Kidney (tissue), 14 donors: ENCODE data around the gene CRBN. TPM values are rescaled to one million over a fixed set of nuclear protein-coding genes. Genes with fewer than 3 reads are reported as not detected.

Experiments used
- DNase-seq, 5 donors: peaks; one replicate each; pipeline ENCODE4 v3.0.0-alpha.2; 2013 to 2020
- FAIRE-seq: peaks from 2 replicates; lab custom pipeline; 2012; peaks lifted over from hg19 to GRCh38; lab: Jason Lieb, UNC
- H3K27ac ChIP-seq, 2 donors: one replicate each; pipeline ENCODE4 v1.7.0; 2013; ENCODE audit warnings: low read depth in 2 of 2, low read length in 2 of 2, inconsistent platforms in 1 of 2
- H3K27me3 ChIP-seq: one replicate; pipeline ENCODE4 v1.7.1; 2013; ENCODE audit warnings: low read length, inconsistent platforms; ENCODE audit not compliant: control insufficient read depth, insufficient read depth
- H3K36me3 ChIP-seq, 3 donors: one replicate each; pipeline versions ENCODE4 v1.7.0 to v1.7.1; 2013; ENCODE audit warnings: low read length in 3 of 3, control low read depth in 1 of 3, inconsistent platforms in 1 of 3; ENCODE audit not compliant: insufficient read depth in 3 of 3, control insufficient read depth in 2 of 3
- H3K4me1 ChIP-seq, 3 donors: one replicate each; pipeline versions ENCODE4 v1.7.0 to v1.7.1; 2013; ENCODE audit warnings: low read length in 3 of 3, inconsistent platforms in 1 of 3, low read depth in 1 of 3; ENCODE audit not compliant: control insufficient read depth in 2 of 3, insufficient read depth in 2 of 3
- H3K4me3 ChIP-seq, 3 donors: one replicate each; pipeline versions ENCODE4 v1.7.0 to v1.8.1; 2013; ENCODE audit warnings: low read length in 3 of 3, control low read depth in 1 of 3, inconsistent platforms in 1 of 3
- H3K9ac ChIP-seq, 3 donors: one replicate each; pipeline versions ENCODE4 v1.7.0 to v1.7.1; 2013; ENCODE audit warnings: low read length in 3 of 3, control low read depth in 1 of 3, inconsistent platforms in 1 of 3
- H3K9me3 ChIP-seq, 3 donors: one replicate each; pipeline versions ENCODE4 v1.7.0 to v1.7.1; 2013; ENCODE audit warnings: low read length in 3 of 3, control low read depth in 1 of 3, inconsistent platforms in 1 of 3; ENCODE audit not compliant: control insufficient read depth in 2 of 3, insufficient read depth in 1 of 3
- intact Hi-C: fragments of 100-400 bp; cut with DNase I; formaldehyde crosslinking; loops from one replicate; pipeline ENCODE4 v1.11.1; 2022
- polyA plus RNA-seq: library from polyadenylated mRNA; stranded (reverse); fragments of 350-450 nt; fragmentation: Illumina TruSeq; extraction: RNeasy Lipid Tissue Mini Kit (QIAGEN cat#74804); gene quantifications from one replicate; pipeline ENCODE4 v1.2.3, GENCODE V29; 2014; ENCODE audit warnings: low read depth, low replicate concordance; ENCODE audit not compliant: insufficient read depth
- total RNA-seq: library from RNA; stranded (reverse); fragmentation: NEBNext Ultra II Directional; extraction: Animal tissue kit (Norgen Biotek cat#: 25700); gene quantifications from one replicate; pipeline ENCODE4 v1.2.1, GENCODE V29; 2021
- TF ChIP-seq, protein P1 (sequence below): IDR thresholded peaks from 3 replicates; pipeline ENCODE4 v1.5.1; 2012; ENCODE audit warnings: mild to moderate bottlenecking, moderate library complexity, borderline replicate concordance; ENCODE audit not compliant: insufficient read depth; ENCODE audit errors: extremely low read depth
- donor health status: control.
- donor health status: control.
- donor health status: control.
- donor health status: control.
- donor health status: control.
- donor health status: DM: yes; HTN: yes; CAD: no.
- donor health status: Normal renal cell carcinoma (clear cell type).

The CRBN gene
- total and polyA plus RNA-seq, 2 donors from 2014 or later: 31.0 to 56.7 TPM

DNA sequence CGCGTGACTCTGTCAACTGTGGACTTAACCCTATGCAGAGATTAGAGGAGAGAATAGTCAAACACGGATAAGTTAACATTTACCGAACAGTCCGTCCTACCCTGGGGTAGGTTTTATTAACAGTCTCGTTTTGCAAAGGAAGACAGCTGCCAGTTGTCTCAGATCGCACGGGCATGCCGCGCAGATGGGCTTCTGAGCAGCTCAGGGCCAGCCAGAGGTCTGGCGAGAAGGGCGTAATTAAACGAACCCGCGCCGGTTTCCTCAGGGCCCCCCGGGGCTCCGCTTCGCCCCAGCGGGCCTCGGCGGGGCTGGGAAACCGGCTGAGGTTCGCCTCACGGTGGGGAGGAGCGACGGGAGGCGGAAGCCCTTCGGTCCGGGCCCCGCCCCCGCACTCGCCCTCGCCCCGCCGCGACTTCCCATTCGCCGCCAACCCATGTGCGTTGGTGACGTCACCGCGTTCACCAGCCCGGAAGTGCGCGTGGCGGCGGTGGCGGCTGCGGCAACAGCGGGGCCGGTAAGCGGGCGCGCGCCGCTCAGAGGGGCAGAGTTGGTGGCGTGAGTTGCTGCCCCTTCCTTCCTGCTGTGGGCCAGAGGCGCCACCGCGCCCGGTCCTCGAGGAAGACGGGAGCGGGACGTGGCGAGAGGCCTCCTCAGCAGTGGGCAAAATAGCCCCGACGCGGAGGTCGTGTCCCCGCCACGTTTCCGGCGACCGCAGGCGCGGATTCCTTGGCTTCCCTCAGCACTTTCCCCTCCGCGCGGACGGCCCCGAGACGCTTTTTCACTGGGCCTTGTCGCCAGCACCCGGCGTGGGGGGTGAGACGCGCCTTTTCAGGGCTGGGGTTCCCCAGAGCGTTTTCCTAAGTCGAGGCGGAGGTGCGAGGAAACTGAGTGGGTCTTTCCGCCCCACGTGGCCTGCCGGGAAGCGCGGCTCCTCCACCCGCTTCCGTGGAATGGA, 52.7 kb downstream of the CRBN start, which contains the start of gene TRNT1:
TSS of gene TRNT1 (plus strand) at position 464 of the 955 bp plus-strand sequence. CDS start 2,101 bp downstream, outside the sequence.
- Histone ChIP-seq H3K27ac (peak within 1 kb of the TSS; percentile 94 to 96), H3K27me3 (no peaks in the 10 kb centered on the region), H3K9ac (peak within 1 kb of the TSS; percentile 81 to 89 (median 87)), H3K4me1 (peaks cover 0 to 8% (median 3%) of the 10 kb centered on the region in 3 donors), H3K9me3 (no peaks in the 10 kb centered on the region), H3K36me3 (peaks cover 4 to 9% (median 9%) of the 10 kb centered on the region in 3 donors), H3K4me3 (peak within 1 kb of the TSS; percentile 83 to 92 (median 87))
- no peak for FAIRE-seq
- intact Hi-C loops: no loop called here
- DNase-seq: peak; percentile 96 to 99 (median 97)
- TF ChIP-seq, protein P1, sequence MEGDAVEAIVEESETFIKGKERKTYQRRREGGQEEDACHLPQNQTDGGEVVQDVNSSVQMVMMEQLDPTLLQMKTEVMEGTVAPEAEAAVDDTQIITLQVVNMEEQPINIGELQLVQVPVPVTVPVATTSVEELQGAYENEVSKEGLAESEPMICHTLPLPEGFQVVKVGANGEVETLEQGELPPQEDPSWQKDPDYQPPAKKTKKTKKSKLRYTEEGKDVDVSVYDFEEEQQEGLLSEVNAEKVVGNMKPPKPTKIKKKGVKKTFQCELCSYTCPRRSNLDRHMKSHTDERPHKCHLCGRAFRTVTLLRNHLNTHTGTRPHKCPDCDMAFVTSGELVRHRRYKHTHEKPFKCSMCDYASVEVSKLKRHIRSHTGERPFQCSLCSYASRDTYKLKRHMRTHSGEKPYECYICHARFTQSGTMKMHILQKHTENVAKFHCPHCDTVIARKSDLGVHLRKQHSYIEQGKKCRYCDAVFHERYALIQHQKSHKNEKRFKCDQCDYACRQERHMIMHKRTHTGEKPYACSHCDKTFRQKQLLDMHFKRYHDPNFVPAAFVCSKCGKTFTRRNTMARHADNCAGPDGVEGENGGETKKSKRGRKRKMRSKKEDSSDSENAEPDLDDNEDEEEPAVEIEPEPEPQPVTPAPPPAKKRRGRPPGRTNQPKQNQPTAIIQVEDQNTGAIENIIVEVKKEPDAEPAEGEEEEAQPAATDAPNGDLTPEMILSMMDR: no peak

DNA sequence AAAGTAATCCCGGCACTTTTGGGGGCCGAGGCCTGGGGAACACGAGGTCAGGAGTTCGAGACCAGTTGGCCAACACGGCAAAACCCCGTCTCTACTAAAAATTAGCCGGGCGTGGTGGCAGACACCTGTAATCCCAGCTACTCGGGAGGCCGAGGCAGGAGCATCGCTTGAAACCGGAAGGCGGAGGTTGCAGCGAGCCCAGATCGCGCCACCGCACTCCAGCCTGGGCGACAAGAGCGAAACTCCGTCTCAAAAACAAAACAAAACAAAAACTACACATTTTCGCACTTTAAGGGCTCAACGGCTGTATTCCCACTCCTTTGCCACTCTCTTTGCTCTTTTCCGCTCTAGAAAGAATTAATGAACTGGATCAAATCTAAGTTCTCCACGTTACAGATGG, 53.5 kb downstream of the CRBN start:
- Histone ChIP-seq H3K9me3 (no peaks in the 10 kb centered on the region), H3K27ac (peak overlapping the region; percentile 89 to 96)
- intact Hi-C loops: no loop called here

DNA sequence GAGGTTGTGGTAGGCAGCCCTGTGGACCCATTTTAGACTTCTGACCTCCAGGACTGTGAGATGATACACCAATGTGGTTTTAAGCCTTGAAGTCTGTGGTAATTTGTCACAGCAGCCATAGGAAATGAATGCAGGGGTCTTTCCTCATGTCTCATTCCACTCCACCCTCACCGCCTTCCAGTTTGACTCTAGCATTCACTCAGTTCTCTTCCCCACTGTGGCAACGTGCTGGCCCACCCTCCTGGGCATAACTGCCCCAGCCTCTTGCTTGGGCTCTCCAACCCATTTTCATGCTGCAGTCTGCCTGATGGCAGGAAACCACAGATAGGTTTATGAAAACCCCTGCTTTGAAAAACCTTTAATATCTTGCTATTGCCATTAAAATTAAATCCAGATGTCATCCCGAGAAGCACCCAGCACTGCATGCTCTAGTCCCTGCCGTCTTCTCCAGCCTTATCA, 60.1 kb downstream of the CRBN start:
- FAIRE-seq (no peak), DNase-seq (no peak)
- no peaks in the 10 kb centered on the region for H3K27me3 ChIP-seq
- no peaks in the 10 kb centered on the region for H3K4me1 ChIP-seq
- H3K9ac ChIP-seq: no peak overlapping the region
- no peaks in the 10 kb centered on the region for H3K36me3 ChIP-seq
- TF ChIP-seq, protein P1: no peak
- no peaks in the 10 kb centered on the region for H3K9me3 ChIP-seq
- H3K4me3 ChIP-seq: no peak overlapping the region
- H3K27ac ChIP-seq: no peak overlapping the region
- intact Hi-C loops: no loop called here

More for the DNA sequence above, 53.5 kb downstream of the CRBN start:
- H3K4me3 ChIP-seq: peak overlapping the region; percentile 82 to 87 (median 83)
- H3K36me3 ChIP-seq: peaks cover 4 to 9% (median 9%) of the 10 kb centered on the region in 3 donors
- peak in 2 of 5 donors; percentile 55 to 73 for DNase-seq
- FAIRE-seq: no peak
- H3K9ac ChIP-seq: peak overlapping the region; percentile 57 to 87 (median 81)
- peaks cover 0 to 8% (median 3%) of the 10 kb centered on the region in 3 donors for H3K4me1 ChIP-seq
- no peaks in the 10 kb centered on the region for H3K27me3 ChIP-seq
- TF ChIP-seq, protein P1: no peak
